LNCAP (cell line): ENCODE results near the gene SMYD3.

Experiments used
- TF ChIP-seq, protein P1 (sequence below): fragments of 450-650 bp; IDR thresholded peaks from 2 replicates; pipeline ENCODE4 v1.5.1; 2017; ENCODE audit warnings: mild to moderate bottlenecking

SMYD3 gene

GRCh38 chr1:246383791-246384190 is 123.3 kb downstream of the SMYD3 start:
- TF ChIP-seq, protein P1, sequence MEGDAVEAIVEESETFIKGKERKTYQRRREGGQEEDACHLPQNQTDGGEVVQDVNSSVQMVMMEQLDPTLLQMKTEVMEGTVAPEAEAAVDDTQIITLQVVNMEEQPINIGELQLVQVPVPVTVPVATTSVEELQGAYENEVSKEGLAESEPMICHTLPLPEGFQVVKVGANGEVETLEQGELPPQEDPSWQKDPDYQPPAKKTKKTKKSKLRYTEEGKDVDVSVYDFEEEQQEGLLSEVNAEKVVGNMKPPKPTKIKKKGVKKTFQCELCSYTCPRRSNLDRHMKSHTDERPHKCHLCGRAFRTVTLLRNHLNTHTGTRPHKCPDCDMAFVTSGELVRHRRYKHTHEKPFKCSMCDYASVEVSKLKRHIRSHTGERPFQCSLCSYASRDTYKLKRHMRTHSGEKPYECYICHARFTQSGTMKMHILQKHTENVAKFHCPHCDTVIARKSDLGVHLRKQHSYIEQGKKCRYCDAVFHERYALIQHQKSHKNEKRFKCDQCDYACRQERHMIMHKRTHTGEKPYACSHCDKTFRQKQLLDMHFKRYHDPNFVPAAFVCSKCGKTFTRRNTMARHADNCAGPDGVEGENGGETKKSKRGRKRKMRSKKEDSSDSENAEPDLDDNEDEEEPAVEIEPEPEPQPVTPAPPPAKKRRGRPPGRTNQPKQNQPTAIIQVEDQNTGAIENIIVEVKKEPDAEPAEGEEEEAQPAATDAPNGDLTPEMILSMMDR: no peak

DNA sequence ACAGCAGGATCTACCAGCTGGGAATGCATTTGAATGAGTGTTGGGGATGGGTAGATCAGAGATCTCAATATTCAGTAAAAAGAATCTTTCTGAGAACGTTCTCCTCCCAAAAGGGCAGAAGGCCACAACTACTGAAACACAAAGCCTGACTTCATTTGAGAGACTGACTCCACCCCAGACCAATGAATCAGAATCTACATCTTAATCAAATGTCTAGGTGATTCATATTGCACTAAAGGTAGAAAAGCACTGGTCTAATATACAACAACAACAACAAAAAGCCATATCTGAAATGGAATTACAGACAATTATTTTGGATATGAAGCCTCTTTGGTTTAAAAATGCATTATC is 123.9 kb downstream of the SMYD3 start:
- TF ChIP-seq, protein P1: no peak

- TF ChIP-seq, protein P1: no peak
Measured at GRCh38 chr1:246382589-246383238, 124.4 kb downstream of the SMYD3 start.

- TF ChIP-seq, protein P1: no peak
Measured at GRCh38 chr1:246381452-246381851, 125.6 kb downstream of the SMYD3 start.

DNA sequence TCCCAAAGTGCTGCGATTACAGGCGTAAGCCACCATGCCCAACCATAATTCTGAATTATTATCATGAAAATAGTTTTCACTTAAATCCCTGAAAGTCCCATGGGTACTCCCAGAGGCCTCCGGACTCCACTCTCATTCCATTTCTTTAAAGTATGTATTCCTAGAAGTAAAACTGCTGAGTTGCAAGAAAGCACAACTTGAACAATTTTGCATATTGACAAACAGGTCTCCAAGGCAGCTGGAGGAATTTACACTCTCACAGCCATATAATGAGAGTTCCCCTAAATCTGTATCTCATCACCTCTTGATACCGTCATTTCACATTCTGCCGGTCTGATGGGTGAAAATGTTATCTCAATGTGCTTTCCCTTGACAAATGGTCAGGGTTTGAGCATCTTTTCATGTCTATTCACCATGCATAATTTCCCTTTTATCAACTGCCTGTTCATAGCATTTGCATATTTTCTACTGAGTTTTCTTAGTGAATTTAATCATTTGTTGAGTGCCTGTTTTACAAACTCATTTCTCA is 129.4 kb downstream of the SMYD3 start:
- TF ChIP-seq, protein P1: no peak

DNA sequence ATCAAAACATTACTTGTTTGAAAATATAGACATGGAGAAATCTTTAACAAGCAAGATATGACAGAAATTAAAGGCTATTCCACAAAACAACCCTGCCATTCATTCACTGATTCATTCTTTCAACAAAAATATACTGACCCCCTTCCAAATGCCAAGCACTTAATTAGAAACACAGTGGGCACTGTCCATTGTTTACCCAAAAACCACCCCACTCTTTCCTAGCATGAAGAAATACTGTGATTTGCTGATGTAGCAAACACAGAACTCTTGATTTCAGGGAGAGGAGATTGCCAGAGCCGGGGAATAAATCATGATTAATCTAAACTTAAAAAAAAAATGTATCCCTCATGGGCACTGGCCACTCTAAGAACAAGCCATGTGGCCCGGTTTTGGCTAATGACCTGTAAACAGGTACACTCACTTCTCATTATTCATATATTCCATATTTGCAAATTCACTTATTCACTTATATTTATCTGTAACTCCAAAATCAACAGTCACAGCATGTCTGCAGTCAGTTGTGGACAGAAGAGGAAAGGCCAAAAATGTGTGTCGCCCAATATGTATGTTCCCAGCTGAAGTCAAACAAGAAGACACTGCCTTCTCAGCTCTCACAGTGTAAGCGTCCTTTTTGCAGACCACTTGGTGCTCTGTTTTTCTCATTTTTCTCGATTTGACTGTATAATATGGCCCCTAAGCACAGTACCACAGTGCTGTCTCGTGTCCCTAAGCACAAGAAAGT is 133.1 kb downstream of the SMYD3 start:
- TF ChIP-seq, protein P1: no peak

DNA sequence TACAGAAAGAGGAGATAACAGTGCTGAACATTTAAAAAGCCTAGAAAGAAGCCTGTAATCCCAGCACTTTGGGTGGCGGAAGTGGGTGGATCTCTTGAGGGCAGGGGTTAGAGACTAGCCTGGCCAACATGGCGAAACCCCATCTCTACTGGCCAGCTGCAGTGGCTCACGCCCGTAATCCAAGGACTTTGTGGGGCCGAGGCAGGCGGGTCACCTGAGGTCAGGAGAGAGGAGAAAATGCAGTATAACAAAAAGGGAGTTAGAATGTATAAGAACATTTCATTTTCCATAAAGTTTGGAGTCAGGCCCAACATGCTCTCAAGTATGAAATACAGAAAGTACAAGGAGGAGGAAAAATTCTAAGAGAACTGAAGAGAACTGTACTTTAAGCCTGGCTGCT is 134.5 kb downstream of the SMYD3 start:
- TF ChIP-seq, protein P1: no peak
